A549 treated with DMSO at 1 μM for 4 hours (cell line): Measurements from ENCODE around the gene DIPK2A. TPM values are rescaled to one million over a fixed set of nuclear protein-coding genes. Genes with fewer than 3 reads are reported as not detected.

Experiments
- total RNA-seq: library from RNA; stranded (reverse); fragments of 200-300 nt; extraction: Qiagen RNA extraction; gene quantifications from 5 replicates; pipeline ENCODE4 v1.2.3, GENCODE V29; 2022; ENCODE audit warnings: low read depth

Gene DIPK2A
- total RNA-seq, result 6.4 to 9.6 TPM (median 7.8 TPM) in 5 replicates

GRCh38 chr3:143971359-143972154 is at the start of gene DIPK2A:
TSS of gene DIPK2A (plus strand) at chr3:143971823. CDS start at chr3:143972333, 510 bp downstream.

Other genes starting within 250 kb of the DIPK2A start
- gene SLC9A9, start 123.4 kb upstream of the DIPK2A start, total RNA-seq, result 0.17 to 0.48 TPM (median 0.21 TPM) in 4 of 5 replicates, not detected in the other